Activated gamma-delta T cell treated with anti-CD3 and anti-CD28 coated beads, Interleukin-2, amount 50 U/mL, for 16 hours (primary cell): Measurements from ENCODE around the gene ALDOC.

ENCODE experiments used
- DNase-seq: peaks from one replicate; pipeline ENCODE4 v3.0.0-alpha.2; 2020; ENCODE audit warnings: low read depth

The ALDOC gene

GRCh38 chr17:28552176-28552999 lies 24.3 kb downstream of the ALDOC start, which contains the start of gene UNC119:
TSS of gene UNC119 (minus strand) at chr17:28552624. CDS start at chr17:28552557, 67 bp downstream.
- DNase-seq, result peak; percentile 60

GRCh38 chr17:28551421-28552175 lies 25.1 kb downstream of the ALDOC start:
- no peak for DNase-seq

DNA sequence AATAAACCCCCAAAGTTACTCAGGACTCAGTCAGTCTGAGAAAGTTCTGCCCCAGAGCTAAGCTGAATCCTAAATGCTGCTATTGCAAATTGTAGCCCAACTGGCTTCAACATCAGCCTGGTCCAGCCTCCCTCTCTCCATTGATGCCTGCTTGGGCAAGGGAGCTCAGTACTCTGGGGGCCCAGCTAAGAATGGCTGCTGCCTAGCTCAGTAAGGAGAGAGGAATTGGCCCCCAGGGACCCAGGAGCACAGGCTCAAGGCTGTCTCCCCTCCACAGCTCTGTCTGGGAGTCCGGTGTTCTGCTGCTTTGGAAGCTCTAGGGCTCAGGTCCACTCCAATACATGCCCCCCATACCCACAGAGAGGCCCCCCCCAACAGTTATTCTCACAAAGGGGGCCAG lies 25.8 kb downstream of the ALDOC start:
- DNase-seq, result no peak

DNA sequence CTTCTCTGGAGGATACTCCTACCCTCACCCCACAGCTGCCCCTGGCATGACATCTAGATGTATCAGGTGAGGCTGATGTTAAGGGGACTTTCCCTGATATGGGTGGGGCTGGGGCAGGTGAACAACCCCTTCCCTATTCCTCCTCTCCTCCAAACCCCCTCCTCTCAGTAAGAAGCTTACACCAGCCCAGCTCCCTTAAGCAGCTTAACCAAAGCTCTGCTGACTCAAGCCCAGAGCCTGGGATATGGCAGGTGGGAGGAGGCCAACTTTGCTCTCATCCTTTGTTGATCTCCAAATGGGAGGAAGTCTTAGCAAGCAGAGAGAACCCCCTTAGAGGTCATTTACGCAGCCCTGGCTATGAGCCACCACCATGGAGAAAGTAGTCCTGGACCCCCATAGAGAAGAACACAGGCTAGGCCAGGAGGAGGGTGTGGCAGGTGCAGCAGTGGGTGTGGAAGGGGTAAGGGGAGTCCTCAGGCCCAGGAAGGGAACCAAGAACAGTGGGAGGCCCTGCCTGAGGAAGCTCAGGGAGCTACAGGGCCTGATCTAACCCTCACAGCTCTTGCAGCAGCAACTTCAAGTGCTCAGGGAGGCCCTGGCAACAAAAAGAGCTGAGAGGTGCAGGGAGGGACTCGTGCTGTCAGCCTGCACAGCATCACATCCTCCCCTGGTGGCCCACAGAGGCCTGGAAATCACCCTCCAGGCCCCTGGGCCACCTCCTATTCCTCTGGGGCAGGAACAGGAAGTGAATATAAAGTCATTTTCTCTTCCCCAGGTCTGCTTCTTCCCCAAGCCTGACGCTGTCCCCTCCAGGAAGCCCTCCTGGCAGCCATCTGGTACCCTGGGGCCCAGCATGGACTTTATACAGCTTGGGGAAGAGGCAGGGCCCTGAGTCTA lies 27.2 kb downstream of the ALDOC start:
- peak; percentile 45 for DNase-seq

DNA sequence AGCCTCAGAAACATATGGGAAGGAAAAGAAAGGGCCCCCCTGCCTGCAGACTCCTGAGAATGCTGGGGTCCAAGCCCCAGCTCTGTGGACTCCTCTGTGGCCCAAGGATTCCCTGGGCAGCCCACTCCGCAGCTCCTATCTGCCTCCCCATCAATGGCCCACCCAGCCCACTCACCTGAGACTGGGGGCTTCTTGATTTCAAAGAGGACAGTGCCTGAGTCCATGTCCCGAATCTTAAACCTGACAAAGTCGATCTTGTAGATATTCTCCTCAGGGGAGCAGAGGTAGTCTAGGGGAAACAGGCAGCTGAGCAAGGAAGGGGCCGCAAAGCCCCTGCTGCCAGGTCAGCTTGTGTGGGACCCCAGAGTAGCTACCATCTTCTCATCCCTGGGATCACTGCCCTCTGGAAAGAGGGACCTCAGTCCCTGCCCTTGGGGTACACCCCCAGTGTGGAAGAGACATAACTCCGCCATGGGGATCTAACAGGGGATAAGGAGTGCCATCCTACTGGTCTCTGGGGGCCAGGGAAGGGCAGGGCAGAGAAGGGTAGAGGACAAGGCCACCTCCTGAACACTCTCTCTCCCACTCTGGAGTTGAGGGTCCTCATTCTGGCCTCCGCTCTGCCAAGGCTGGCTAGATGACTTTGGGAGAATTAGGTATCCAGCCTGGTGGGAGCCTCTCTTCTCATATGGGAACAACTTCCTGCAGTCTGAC lies 28.1 kb downstream of the ALDOC start:
- no peak for DNase-seq

GRCh38 chr17:28547623-28548416 lies 28.9 kb downstream of the ALDOC start:
- DNase-seq, result peak; percentile 31

DNA sequence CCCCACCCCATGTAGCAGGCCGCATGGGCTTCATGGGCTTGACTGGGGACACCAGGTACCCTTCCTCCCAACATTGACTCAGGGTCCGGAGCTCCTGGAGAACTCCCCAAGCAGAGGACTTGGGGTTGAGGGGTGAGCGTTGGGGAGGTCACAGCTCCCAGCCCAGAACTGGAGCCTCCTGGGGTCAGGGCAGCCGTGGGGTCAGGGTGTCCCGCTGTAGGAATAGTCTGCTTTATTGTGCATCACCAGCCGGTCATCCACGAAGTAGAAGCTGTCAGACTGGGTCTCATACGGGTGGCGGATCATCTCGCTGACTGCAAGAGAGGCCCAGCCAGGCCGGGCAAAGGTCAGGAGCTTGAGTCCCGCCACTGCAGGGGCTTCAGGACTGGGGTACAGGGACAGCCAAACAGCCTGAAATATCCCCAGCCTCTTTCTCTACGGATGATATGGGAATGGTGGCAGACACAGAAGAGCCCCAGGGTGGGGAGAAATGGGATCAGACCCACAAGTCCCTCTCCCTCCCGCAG lies 29.5 kb downstream of the ALDOC start:
- no peak for DNase-seq

DNA sequence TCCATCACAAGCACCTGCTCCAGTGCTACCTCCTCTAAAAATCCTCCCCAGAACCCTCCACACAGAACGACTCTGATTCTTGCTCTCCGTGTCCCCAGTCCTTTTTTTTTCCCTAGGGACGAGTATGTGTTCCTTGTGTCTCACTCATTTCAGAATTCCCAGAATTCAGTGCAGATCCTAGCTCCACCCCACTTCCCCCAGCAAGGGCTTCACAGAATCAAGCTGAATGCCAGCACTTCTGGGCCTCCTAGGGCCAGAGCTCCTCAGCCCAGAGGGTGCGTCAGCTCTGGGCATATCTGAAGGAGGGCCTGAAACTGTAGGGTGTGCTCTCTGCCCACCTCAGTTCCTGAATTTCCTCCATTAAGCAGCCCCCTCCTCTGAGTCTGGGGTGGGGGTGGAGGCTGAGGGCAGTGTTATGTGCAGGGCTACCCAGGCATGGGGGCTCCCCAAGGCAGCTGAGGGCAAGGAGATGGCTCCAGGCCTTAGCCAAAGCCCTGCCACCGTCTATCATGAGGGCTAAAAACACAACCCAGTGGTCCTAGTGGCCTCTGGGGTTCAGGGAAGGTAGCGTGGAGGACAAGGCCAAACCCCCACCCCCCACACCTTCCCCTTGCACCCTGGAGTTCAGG lies 30.8 kb downstream of the ALDOC start:
- no peak for DNase-seq

- DNase-seq, result no peak
These were observed 31.6 kb downstream of the ALDOC start for GRCh38 chr17:28545141-28545503.

DNA sequence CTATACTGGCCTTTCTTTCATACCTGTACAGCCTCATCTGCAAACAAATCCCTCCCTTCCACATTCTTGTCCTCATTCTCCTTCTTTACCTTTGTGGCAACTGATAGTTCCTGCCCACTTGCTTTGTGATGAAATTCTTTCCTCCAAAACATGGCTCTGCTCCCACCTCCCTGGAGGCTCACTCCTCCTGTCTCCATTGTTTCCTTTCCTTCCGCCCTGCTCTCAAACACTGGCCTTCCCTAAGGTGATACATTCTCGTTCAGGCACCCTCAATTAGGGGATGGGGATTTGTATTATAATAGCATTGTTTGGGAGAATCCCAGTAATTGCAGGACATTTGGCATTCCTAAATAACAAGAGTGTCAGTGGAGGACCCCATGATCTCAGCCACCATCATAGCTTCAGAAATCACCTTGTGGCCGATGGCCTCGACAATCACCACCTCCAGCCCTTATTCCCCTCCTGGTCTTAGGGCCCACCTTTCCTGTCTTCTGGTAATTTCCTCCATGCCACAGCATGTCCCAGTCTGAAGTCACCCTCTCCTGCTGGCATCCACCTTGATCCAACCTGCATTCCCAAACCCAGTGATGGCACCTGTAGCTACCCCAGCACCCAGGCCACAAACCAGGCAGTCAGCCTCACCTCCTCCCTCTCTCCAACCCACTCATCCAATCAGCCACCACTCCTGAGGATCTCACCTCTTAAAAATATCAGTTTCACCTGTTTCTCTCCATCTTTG lies 32.1 kb downstream of the ALDOC start:
- no peak for DNase-seq

DNA sequence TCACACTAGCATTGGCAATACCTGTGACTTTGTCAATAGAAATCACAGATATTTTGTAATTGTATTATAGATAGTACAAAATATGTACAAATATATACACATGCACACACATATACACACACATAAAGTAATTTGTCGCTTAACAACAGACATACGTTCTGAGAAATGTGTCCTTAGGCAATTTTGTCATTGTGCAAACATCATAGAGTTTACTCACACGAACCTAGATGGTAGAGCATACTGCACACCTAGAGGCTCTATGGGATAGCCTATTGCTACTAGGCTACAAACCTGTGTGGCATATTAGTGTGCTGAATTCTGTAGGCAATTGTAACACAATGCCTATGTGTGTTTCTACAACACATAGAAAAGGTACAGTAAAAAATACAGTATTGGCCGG lies 35.3 kb downstream of the ALDOC start:
- DNase-seq, result no peak

- no peak for DNase-seq
These were observed 36.5 kb downstream of the ALDOC start for GRCh38 chr17:28540231-28540630.

GRCh38 chr17:28538296-28538895 lies 38.3 kb downstream of the ALDOC start:
- DNase-seq, result no peak

- no peak for DNase-seq
These were observed 39.5 kb downstream of the ALDOC start for GRCh38 chr17:28537219-28537610.

DNA sequence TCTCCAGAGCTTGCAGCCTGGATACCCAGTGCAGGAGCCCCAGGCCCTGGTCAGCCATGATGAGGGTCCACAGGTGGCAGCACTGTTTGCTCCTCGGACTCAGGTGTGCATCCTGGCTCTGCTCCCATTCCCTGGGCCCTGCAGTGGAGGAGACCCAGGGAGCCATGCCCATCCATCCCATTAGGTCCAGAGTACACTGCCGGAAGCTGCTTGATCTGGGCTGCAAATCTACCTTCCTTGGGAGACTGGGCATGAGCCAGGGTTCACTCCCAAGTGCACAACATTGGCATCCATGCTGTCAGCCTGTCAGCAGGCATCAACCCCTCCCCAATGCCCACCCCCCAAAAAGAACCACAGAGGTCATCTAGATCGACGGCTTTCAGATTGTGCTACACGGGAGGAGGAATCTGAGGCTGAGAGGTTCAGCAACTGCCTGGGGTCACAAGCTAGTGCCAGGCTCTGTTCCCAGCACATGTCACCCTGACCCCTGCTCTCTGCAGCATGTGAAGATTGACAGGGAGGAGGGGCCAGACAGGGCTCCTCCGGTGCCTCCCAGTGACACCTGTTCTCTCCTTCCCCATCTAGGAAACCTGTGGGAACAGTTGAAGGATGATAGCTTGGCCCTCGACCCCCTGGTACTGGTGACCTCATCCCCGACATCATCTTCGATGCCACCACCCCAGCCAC lies 40.0 kb downstream of the ALDOC start:
- no peak for DNase-seq

DNA sequence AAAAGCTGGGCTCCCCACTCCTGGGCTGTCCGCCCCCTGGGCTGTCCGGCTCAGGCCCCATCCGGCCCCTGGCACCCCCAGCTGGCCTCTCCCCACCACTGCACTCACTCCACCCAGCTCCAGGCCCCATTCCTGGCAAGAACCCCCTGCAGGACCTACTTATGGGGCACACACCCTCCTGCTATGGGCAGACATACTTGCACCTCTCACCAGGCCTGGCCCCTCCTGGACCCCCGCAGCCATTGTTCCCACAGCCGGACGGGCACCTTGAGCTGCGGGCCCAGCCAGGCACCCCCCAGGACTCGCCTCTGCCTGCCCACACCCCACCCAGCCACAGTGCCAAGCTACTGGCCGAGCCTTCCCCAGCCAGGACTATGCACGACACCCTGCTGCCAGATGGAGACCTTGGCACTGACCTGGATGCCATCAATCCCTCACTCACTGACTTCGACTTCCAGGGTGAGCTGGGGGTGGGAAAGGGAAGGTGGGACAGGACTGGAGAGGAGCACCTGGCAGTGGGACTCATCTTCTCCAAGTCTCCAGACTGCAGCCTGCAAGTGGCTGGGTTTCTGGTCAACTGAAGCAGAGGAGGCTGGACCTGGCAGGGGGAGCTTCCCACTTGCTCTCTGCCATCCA lies 41.8 kb downstream of the ALDOC start:
- no peak for DNase-seq

DNA sequence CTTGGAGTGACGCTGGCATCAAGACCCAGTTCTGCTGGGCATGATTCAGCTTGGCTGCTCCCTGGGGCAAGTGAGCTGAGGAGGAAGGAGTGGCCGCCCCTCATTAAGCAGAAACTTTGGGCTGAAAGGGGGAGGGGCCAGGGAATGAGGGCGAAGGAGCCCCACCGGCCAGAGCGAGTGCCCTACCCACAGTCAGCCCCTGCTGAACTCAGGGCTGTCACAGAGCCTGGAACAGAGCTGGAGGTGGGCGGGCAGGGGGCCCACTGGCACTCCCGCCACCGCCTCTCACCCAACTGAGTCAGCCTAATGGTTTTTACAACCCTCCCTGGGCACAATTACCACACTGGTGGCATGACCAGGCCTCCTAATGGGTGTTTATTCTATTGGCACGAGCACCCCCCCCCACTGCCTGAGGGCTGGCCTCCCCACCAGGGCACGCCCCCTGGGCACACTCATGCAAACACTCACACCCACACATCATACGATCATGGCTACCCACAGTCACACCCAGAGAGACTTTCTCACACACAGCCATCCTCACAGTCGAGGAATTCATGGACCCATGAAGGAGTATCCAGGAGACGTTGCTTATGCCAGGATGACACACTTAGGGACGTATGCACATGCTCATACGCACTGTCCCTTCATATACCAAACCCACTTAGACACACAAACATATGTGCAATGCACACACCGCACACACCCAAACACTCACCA lies 43.4 kb downstream of the ALDOC start:
- no peak for DNase-seq
